Lower leg skin (tissue), 4 donors: ENCODE measurements around the gene TSKU. TPM values are rescaled to one million over a fixed set of nuclear protein-coding genes. Genes with fewer than 3 reads are reported as not detected.
"Not testable (repeated sequence)": the region's sequence is repeated elsewhere in the genome, so short reads cannot be mapped to it uniquely, and the experiment has no call there.

Experiments
- DNase-seq, 2 donors: peaks; one replicate each; pipeline ENCODE4 v3.0.0-alpha.2; 2019; ENCODE audit warnings: low spot score in 2 of 2
- H3K4me3 ChIP-seq: fragments of 200-600 bp; sonication (generic); 2 replicates; pipeline ENCODE4 v1.5.1; 2017; ENCODE audit warnings: mild to moderate bottlenecking, low read depth; ENCODE audit not compliant: poor library complexity, severe bottlenecking
- POLR2A ChIP-seq, 2 donors: fragments of 450-650 bp; IDR thresholded peaks; one replicate each; pipeline ENCODE4 v1.6.1; 2016 to 2017; ENCODE audit warnings: antibody characterized with exemption in 2 of 2, mild to moderate bottlenecking in 1 of 2, moderate library complexity in 1 of 2
- WGBS, 2 donors: methylation state at CpG; one replicate each; pipeline ENCODE4 v1.1.5; 2018; 5-methylcytosine and 5-hydroxymethylcytosine counted together
- intact Hi-C: fragments of 100-400 bp; cut with DNase I; formaldehyde crosslinking; loops from one replicate; pipeline ENCODE4 v1.15.0; 2023; ENCODE audit warnings: low total_unique reads
- total RNA-seq, 4 donors: library from RNA; depleted of rRNA; stranded (reverse); fragments of >200 nt; gene quantifications; one replicate each; pipeline ENCODE4 v1.1.0, GENCODE V29; 2016
- TF ChIP-seq, protein P1 (sequence below), 3 donors: fragments of 450-650 bp; IDR thresholded peaks; one replicate each; pipeline ENCODE4 v1.5.1; 2016; ENCODE audit warnings: antibody characterized with exemption in 3 of 3, mild to moderate bottlenecking in 3 of 3, moderate library complexity in 2 of 3

Gene TSKU
- total RNA-seq, 4 donors from 2014 or later, result 113 to 125 (median 120) TPM

DNA sequence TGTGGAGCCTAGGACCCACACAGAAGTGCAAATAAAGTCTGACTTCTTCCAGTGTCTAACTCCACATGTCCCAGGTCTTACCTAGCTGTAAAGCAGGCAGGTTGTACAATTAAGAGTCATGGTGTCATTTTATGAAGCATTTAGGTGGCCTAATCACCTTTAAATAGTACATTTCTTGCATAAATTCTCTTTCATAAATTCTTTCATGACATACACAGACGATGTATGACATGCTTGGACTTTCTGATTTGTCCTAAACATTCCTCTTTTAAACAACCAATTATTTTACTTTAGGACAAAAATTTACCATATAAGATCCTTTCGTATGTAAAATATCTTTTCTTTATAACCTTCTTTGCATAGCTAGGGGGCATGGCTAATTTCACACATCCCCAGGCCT, 31.3 kb downstream of the TSKU start:
- intact Hi-C loops, result loop anchor here (10.0 kb wide), 1 partner anchor 220 kb away; the partner anchor contains the start of gene B3GNT6
- H3K4me3 ChIP-seq, result no peak overlapping the region
- WGBS, 2 donors, result 91% methylated on average over 2 of the region's 2 CpGs
- DNase-seq, result no peak
- TF ChIP-seq, protein P1, sequence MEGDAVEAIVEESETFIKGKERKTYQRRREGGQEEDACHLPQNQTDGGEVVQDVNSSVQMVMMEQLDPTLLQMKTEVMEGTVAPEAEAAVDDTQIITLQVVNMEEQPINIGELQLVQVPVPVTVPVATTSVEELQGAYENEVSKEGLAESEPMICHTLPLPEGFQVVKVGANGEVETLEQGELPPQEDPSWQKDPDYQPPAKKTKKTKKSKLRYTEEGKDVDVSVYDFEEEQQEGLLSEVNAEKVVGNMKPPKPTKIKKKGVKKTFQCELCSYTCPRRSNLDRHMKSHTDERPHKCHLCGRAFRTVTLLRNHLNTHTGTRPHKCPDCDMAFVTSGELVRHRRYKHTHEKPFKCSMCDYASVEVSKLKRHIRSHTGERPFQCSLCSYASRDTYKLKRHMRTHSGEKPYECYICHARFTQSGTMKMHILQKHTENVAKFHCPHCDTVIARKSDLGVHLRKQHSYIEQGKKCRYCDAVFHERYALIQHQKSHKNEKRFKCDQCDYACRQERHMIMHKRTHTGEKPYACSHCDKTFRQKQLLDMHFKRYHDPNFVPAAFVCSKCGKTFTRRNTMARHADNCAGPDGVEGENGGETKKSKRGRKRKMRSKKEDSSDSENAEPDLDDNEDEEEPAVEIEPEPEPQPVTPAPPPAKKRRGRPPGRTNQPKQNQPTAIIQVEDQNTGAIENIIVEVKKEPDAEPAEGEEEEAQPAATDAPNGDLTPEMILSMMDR (IDR thresholded peaks at IDR 0.05), result no peak
- no peak for TF ChIP-seq POLR2A (IDR thresholded peaks at IDR 0.05)

DNA sequence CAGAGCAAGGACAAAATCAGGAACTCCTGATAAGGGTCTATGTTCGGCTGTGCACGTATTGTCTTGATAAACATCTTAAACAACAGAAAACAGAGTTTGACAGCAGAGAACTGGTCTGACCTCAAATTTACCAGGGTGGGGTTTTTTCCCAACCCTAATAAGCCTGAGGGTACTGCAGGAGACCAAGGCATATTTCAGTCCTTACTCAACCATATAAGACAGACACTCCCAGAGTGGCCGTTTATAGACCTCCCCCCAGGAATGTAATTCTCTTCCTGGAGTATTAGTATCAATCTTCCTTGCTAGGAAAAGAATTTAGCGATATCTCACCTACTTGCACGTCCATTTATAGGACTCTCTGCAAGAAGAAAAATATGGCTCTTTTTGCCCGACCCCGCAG, 32.5 kb downstream of the TSKU start:
- H3K4me3 ChIP-seq, DNase-seq: not testable (repeated sequence)
- intact Hi-C loops, result loop anchor here (10.0 kb wide), 1 partner anchor 219 kb away; the partner anchor contains the start of gene B3GNT6
- 87 to 90% methylated on average over 7 of the region's 7 CpGs for WGBS, 2 donors

- TF ChIP-seq, protein P1 (IDR thresholded peaks at IDR 0.05), result no peak
- no peak for TF ChIP-seq POLR2A (IDR thresholded peaks at IDR 0.05)
- WGBS, 2 donors, result 79 to 88% methylated on average over 1 of the region's 1 CpG
- no peak for DNase-seq
- intact Hi-C loops, result no loop called here
- H3K4me3 ChIP-seq, result no peak overlapping the region
Measured at GRCh38 chr11:76820184-76820566, 37.0 kb downstream of the TSKU start.

DNA sequence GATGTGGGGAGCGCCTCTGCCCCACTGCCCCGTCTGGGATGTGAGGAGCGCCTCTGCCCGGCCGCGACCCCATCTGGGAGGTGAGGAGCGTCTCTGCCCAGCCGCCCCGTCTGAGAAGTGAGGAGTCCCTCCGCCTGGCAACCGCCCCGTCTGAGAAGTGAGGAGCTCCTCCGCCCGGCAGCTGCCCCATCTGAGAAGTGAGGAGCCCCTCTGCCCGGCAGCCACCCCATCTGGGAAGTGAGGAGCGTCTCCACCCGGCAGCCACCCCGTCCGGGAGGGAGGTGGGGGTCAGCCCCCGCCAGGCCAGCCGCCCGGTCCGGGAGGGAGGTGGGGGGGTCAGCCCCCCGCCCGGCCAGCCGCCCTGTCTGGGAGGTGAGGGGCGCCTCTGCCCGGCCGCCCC, 38.2 kb downstream of the TSKU start:
- DNase-seq, intact Hi-C loops, H3K4me3 ChIP-seq: not testable (repeated sequence)
- 91 to 93% methylated on average over 9 to 24 of the region's 29 CpGs for WGBS, 2 donors

DNA sequence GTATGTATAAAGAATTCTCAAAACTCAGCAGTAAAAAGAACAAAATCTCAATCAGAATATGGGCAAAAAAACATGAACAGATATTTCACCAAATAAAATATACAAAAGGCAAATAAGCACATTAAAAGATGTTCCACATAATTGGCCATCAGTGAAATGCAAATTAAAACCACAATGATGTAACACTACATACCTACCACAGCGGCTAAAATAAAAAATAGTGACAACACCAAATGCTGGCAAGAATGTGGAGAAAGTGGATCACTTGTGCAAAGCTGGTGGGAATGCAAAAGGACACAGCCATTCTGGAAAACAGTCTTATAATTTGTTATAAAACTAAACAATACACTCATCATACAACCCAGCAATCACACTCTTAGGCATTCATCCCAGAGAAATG, 39.2 kb downstream of the TSKU start:
- TF ChIP-seq POLR2A (IDR thresholded peaks at IDR 0.05), result no peak
- TF ChIP-seq, protein P1 (IDR thresholded peaks at IDR 0.05), result no peak
- no peak for DNase-seq
- intact Hi-C loops, result no loop called here
- H3K4me3 ChIP-seq, result no peak overlapping the region
- WGBS, 2 donors, result 54 to 71% methylated on average over 1 of the region's 1 CpG

DNA sequence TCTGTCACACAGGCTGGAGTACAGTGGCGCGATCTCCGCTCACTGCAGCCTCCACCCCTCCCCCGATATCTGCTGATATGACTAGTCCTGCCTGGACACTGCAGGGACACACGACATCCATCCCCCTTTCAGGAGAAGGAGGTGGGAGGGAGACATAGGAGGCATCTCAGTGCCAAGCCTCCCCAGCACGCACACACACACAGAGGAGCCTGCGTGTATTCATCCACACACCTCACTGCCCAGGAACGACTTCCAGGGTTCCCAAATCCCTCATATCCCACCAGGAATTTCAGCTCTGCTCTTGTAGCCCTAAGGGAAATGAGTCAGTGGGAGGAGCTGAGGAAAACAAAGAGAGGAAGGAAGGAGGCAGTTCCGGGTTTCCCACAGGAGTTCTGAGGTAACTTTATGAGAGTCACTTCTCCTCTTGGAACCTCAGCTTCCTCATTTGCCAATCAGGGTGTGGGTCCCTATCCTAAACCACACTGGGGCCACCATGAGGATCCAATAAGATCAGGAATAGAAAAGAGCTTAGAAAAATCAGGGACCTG, 40.4 kb downstream of the TSKU start:
- TF ChIP-seq, protein P1 (IDR thresholded peaks at IDR 0.05), result no peak
- TF ChIP-seq POLR2A (IDR thresholded peaks at IDR 0.05), result no peak
- H3K4me3 ChIP-seq, result no peak overlapping the region
- DNase-seq, result no peak
- WGBS, 2 donors, result 34 to 37% methylated on average over 9 of the region's 9 CpGs
- intact Hi-C loops, result no loop called here
